HG02970 (cell line): ENCODE data around the gene AJAP1.
"Not testable (repeated sequence)": the region's sequence is repeated elsewhere in the genome, so short reads cannot be mapped to it uniquely, and the experiment has no call there.

Source experiments
- ATAC-seq: cut with Tn5 transposase; IDR thresholded peaks from one replicate; pipeline ENCODE4 v1.9.1; 2021; ENCODE audit warnings: mild to moderate bottlenecking, moderate library complexity, moderate number of reproducible peaks; ENCODE audit not compliant: unreplicated experiment, low FRiP score

AJAP1 gene, protein sequence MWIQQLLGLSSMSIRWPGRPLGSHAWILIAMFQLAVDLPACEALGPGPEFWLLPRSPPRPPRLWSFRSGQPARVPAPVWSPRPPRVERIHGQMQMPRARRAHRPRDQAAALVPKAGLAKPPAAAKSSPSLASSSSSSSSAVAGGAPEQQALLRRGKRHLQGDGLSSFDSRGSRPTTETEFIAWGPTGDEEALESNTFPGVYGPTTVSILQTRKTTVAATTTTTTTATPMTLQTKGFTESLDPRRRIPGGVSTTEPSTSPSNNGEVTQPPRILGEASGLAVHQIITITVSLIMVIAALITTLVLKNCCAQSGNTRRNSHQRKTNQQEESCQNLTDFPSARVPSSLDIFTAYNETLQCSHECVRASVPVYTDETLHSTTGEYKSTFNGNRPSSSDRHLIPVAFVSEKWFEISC

GRCh38 chr1:4653796-4654725, at the start of gene AJAP1:
Gene AJAP1, plus strand, starts transcription at chr1:4654609. Its CDS starts 817 bp downstream, at chr1:4655426.
- no peak for ATAC-seq

DNA sequence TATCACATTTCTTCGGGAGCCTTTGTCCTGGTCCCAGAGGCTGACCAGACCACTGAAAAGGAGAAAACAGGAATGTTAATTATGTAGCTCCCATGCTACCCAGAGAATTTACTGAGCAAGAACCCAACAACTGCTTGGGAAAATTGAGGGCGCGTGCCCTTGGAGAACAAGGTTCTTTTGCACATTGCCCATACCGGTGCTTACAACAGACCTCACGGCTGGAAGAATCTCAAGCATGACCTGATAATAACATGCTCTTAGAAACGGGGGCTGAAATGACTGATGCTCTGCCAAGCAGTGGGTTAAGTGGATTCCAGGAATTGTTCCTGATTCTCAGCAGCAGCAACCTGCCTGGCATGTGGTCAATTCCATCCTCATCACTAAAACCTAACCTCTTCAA, 49.3 kb upstream of the AJAP1 start:
- ATAC-seq = no peak

GRCh38 chr1:4611563-4612341, 42.7 kb upstream of the AJAP1 start:
- ATAC-seq = no peak

DNA sequence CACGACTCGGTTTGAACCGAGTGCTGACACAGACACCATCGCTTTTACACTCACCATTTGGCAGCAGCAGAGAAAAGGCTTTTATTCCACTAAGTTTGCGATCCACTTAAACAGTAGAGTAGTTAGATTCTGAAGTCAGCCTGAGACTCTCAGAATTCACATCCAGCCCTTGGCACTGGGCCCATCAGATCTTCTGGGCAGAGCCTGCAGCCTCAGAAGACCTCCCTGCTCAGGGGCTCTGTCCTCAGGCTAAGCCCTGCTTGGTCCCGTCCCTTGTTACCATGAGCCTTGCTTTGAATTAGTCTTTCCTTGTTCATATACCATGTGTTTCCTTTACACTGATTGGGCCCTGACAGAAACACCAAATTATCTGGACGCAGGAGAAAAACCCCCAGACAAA, 41.4 kb upstream of the AJAP1 start:
- no peak for ATAC-seq

- ATAC-seq = no peak
These were observed 40.6 kb upstream of the AJAP1 start for GRCh38 chr1:4613606-4614370.

GRCh38 chr1:4614371-4615137, 39.9 kb upstream of the AJAP1 start:
- no peak for ATAC-seq

DNA sequence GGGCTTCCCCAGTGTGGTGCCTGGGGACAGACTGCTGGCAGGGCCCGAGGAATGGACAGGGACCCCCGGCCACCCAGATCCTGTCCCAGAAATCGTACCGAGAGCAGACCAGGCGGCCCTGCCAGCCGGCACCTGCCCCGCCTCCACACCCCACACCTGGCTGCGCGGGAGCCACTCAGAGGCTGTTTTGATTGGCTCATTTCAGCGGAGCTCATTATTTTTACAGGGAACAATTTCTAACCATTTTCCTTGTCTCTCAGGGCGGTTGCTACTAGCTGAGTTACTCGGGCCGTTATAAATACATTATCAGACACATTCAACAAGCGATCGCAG, 39.3 kb upstream of the AJAP1 start:
- ATAC-seq = no peak

DNA sequence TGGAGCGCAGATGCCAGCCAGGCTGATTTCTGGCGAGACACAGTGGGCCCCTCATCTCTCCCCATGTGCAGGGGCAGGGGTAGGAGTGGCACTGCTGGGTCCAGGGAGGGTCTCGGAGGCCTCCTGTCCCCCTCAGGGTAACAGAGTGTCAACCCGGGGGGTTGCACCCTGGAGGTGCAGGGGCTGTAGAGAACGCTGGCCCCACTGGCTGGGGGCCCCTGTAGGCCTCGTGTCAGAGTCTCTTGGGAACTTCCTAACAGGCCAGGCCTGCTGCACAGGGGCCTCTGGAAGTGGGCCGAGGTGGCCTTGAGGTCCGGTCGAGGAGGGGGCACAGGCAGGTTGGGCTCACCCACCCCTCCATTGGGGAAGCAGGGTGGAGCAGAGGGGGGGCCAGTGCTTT, 38.9 kb upstream of the AJAP1 start:
- no peak for ATAC-seq

GRCh38 chr1:4616831-4617465, 37.5 kb upstream of the AJAP1 start:
- ATAC-seq = no peak

GRCh38 chr1:4617506-4617905, 36.9 kb upstream of the AJAP1 start:
- ATAC-seq = no peak

GRCh38 chr1:4618827-4619226, 35.6 kb upstream of the AJAP1 start:
- ATAC-seq = not testable (repeated sequence)

DNA sequence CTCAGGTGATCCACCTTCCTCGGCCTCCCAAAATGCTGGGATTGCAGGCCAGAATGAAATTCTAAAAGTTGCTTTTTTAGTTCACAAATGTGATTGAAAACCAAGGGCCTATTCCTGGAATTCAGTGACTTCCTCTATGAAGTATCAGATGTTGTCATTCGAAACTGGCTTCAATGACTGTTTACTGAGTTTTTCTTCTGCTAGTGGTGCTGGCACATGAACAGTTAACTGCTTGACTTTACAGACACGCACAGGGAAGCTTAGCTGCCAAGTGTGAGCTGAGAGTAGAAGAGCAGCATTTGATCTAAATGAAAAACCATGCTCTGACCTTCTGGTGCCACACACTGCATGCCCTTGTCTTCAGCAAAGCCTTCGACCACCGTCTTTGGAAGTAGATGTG, 32.8 kb upstream of the AJAP1 start:
- no peak for ATAC-seq

GRCh38 chr1:4622821-4623220, 31.6 kb upstream of the AJAP1 start:
- ATAC-seq = no peak

DNA sequence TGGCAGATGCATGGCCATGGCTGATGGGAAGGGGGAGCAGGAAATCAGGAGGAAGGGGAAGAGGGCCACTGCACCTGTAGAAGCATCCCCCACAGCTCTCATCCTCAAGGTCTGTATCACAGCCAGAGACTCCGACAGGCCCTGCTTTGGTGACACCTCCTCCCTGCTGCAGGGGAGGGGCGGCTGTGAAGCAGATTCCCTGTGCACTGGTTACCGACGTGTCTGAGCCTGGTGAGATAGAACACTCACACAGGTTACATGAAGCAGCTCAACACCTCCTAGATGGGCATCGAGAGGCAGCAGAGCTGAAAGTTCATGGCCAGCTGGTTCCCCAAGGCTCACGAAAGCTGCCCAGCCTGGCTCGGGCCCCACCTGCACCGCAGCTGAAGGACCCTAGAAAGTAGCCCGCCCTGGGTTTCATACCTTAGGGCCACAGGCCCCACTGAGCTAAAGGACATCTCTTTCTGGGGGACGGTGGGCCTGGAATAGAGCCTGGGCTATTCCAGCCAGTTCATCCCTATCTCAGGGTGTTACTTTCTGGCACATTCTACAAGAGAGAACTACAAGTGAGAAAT, 30.2 kb upstream of the AJAP1 start:
- ATAC-seq = no peak

- no peak for ATAC-seq
These were observed 29.6 kb upstream of the AJAP1 start for GRCh38 chr1:4624801-4625200.

DNA sequence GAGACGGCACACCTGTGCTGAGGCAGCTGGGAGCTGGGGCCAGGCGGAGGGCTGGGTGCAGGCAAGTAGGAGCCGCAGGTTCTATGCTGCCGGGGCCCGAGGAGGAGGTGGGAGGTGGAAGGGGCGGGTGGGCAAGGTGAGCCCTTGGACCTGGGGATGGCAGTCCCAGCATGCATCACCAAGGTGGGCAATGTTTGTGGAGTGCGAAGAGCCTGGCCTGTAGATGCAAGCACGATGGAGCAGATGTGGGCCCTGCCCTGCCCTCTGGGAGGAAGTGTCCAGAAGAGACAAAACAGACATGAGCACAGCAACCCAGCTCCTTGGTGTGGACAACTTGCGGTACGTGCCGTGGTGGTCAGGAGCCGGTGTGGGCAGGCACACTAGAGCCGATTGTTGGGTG, 28.3 kb upstream of the AJAP1 start:
- no peak for ATAC-seq

DNA sequence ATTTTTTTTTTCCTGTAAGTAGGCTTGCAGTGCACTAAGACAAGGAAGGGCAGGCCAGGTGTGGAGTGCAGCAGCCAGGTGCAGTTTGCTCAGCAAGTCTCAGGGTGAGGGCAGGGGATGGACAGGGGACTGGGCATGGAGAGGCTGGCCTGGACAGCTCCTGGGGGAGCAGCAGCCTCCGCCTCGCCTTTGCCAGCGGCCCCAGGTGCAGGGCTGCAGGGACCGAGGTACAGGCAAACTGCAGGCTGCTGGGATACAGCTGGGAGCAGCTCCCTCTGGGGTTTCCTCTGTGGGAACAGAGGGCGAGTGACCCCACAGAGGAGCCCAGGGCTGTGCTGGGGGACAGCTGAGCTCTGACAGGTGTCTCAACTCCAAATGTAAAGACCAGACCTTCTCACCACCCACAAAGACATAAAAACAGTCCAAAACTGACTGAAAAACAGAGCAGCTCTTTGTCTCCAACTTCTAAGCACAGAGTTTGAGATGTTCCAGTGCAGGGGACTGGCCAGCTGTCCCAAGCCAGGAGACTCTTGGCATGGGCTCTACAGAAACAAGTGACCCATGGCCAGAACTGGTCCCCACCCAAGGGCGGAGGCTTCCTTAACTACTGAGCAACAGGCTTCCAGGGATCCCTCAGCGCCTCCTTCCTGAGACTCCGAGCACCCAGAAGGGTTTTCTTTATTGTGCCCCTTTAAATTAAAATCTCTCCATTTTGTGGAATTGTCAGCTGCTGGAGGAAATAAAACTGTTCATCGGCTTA, 27.7 kb upstream of the AJAP1 start:
- no peak for ATAC-seq

GRCh38 chr1:4627353-4627752, 27.1 kb upstream of the AJAP1 start:
- ATAC-seq = no peak
